Measurements from ENCODE around the gene ATP8A1. TPM values are rescaled to one million over a fixed set of nuclear protein-coding genes. Genes with fewer than 3 reads are reported as not detected.

The ATP8A1 gene
- total and polyA plus RNA-seq, 2 of the 8 experiments (the other 6 are each of a cell fraction or from before 2014, with no cell fraction given), result 3.7 to 14.9 TPM

GRCh38 chr4:42364266-42365053 is 292.4 kb downstream of the ATP8A1 start (continued):
- no peak for TF ChIP-seq RFX5 (IDR thresholded peaks at IDR 0.05; ENCODE audit: borderline replicate concordance, low read depth, low read length)
- no peak for TF ChIP-seq POU5F1 (IDR thresholded peaks at IDR 0.05; ENCODE audit: low read depth, low read length)
- no peak for TF ChIP-seq EGR1 (IDR thresholded peaks at IDR 0.05; ENCODE audit: borderline replicate concordance, low read depth, low read length)
- no peak for TF ChIP-seq TAF7 (optimal IDR thresholded peaks at IDR 0.05; ENCODE audit: borderline replicate concordance, low read depth, low read length)
- TF ChIP-seq RNF2 (IDR thresholded peaks at IDR 0.05; ENCODE audit: borderline replicate concordance, low read depth, low read length, missing control alignments, poor library complexity, severe bottlenecking), result no peak
- no peak for TF ChIP-seq BCL11A (IDR thresholded peaks at IDR 0.05; ENCODE audit: low read depth in 2 of 2, low read length in 2 of 2)
- TF ChIP-seq EZH2 (IDR thresholded peaks at IDR 0.05; ENCODE audit: low read depth, low read length, severe bottlenecking), result no peak
- no peak for TF ChIP-seq EP300 (IDR thresholded peaks at IDR 0.05; ENCODE audit: borderline replicate concordance in 1 of 2, low read depth in 2 of 2, low read length in 2 of 2)
- no peak for TF ChIP-seq SIRT6 (IDR thresholded peaks at IDR 0.05; ENCODE audit: low read length)
- TF ChIP-seq JUN (IDR thresholded peaks at IDR 0.05; ENCODE audit: low read depth, low read length), result no peak
